CD4-positive, CD25-positive, alpha-beta regulatory T cell (primary cell): ENCODE measurements around the gene GALM. TPM values are rescaled to one million over a fixed set of nuclear protein-coding genes. Genes with fewer than 3 reads are reported as not detected.
"Not testable (repeated sequence)": the region's sequence is repeated elsewhere in the genome, so short reads cannot be mapped to it uniquely, and the experiment has no call there.

ENCODE experiments used
- ATAC-seq, 2 donors: fragments of 150-1000 bp; cut with Tn5 transposase; one replicate each; pipeline ENCODE4 v1.10.0; 2021; ENCODE audit warnings: low read depth in 2 of 2, moderate number of reproducible peaks in 2 of 2, moderate library complexity in 1 of 2
- DNase-seq, 3 donors: peaks; one replicate each; pipeline versions ENCODE4 v3.0.0 to v3.0.0-alpha.2; 2012 to 2022; ENCODE audit warnings: mixed read lengths in 1 of 3
- H3K27ac ChIP-seq: one replicate; pipeline ENCODE4 v1.7.0; 2013; ENCODE audit warnings: mild to moderate bottlenecking, low read length; ENCODE audit not compliant: insufficient read depth, poor library complexity, severe bottlenecking
- H3K27me3 ChIP-seq: one replicate; pipeline ENCODE4 v1.7.0; 2013; ENCODE audit warnings: low read length; ENCODE audit not compliant: control insufficient read depth, insufficient read depth
- H3K36me3 ChIP-seq: one replicate; pipeline ENCODE4 v1.7.0; 2013; ENCODE audit warnings: mild to moderate bottlenecking, low read length, moderate library complexity; ENCODE audit not compliant: control insufficient read depth, insufficient read depth
- H3K4me1 ChIP-seq: 2 replicates; pipeline ENCODE4 v1.7.0; 2013; ENCODE audit warnings: mild to moderate bottlenecking, low read length; ENCODE audit not compliant: insufficient read depth, control insufficient read depth, poor library complexity, severe bottlenecking
- H3K4me3 ChIP-seq: one replicate; pipeline ENCODE4 v1.7.0; 2013; ENCODE audit warnings: low read depth, mild to moderate bottlenecking, low read length, moderate library complexity
- H3K9me3 ChIP-seq, 2 experiments: 1 replicate in 1 of 2; 2 replicates in 1 of 2; pipeline ENCODE4 v1.7.0; 2013; ENCODE audit warnings: low read length in 2 of 2, mild to moderate bottlenecking in 1 of 2, moderate library complexity in 1 of 2; ENCODE audit not compliant: control insufficient read depth in 2 of 2
- H3K27ac Mint-ChIP-seq, 3 donors: one replicate each; pipeline ENCODE4 v1.8.0; 2020 to 2022; ENCODE audit warnings: mild to moderate bottlenecking in 3 of 3, mixed read lengths in 3 of 3, moderate library complexity in 2 of 3
- H3K27me3 Mint-ChIP-seq: one replicate; pipeline ENCODE4 v1.8.0; 2022; ENCODE audit warnings: mild to moderate bottlenecking, mixed read lengths
- H3K36me3 Mint-ChIP-seq: one replicate; pipeline ENCODE4 v1.8.0; 2020; ENCODE audit warnings: mixed read lengths
- H3K4me1 Mint-ChIP-seq, 4 donors: one replicate each; pipeline ENCODE4 v1.8.0; 2020 to 2022; ENCODE audit warnings: mixed read lengths in 4 of 4, mild to moderate bottlenecking in 1 of 4
- H3K4me3 Mint-ChIP-seq, 4 donors: one replicate each; pipeline ENCODE4 v1.8.0; 2020 to 2022; ENCODE audit warnings: mild to moderate bottlenecking in 4 of 4, mixed read lengths in 4 of 4, moderate library complexity in 3 of 4
- H3K9me3 Mint-ChIP-seq, 7 donors: one replicate each; pipeline ENCODE4 v1.8.0; 2020 to 2022; ENCODE audit warnings: mixed read lengths in 7 of 7, mild to moderate bottlenecking in 3 of 7, moderate library complexity in 2 of 7
- polyA plus RNA-seq, 4 donors: library from polyadenylated mRNA; unstranded; fragments of 300-500 nt; fragmentation: Illumina TruSeq; gene quantifications; one replicate each; pipeline ENCODE4 v1.2.3, GENCODE V29; 2021
- total RNA-seq: library from RNA; stranded (reverse); gene quantifications from one replicate; pipeline ENCODE4 v1.2.3, GENCODE V29; 2022

Gene GALM
- total and polyA plus RNA-seq, 5 donors from 2014 or later, result 46.8 to 75.2 (median 49.1) TPM

GRCh38 chr2:38714941-38715340 lies 49.0 kb downstream of the GALM start:
- H3K4me3 Mint-ChIP-seq, result not testable (repeated sequence)

GRCh38 chr2:38716185-38716584 lies 50.3 kb downstream of the GALM start:
- H3K27me3 ChIP-seq, result no peaks in the 10 kb centered on the region
- no peaks in the 10 kb centered on the region for H3K27me3 Mint-ChIP-seq
- peak overlapping the region in 2 of 3 donors; percentile 38 to 81 for H3K27ac Mint-ChIP-seq
- peaks cover 21 to 50% (median 36%) of the 10 kb centered on the region in 4 donors for H3K4me1 Mint-ChIP-seq
- no peak overlapping the region for H3K4me3 Mint-ChIP-seq
- DNase-seq, result no peak
- H3K9me3 ChIP-seq, result no peaks in the 10 kb centered on the region
- no peaks in the 10 kb centered on the region for H3K4me1 ChIP-seq
- H3K4me3 ChIP-seq, result no peak overlapping the region
- H3K9me3 Mint-ChIP-seq, result peaks cover 0 to 9% (median 2%) of the 10 kb centered on the region in 7 donors
- H3K27ac ChIP-seq, result no peak overlapping the region
- ATAC-seq, result no peak
- peaks cover 45% of the 10 kb centered on the region for H3K36me3 Mint-ChIP-seq
- H3K36me3 ChIP-seq, result peaks cover 18% of the 10 kb centered on the region

More at GRCh38 chr2:38714941-38715340, 49.0 kb downstream of the GALM start:
- peaks cover 17 to 51% (median 34%) of the 10 kb centered on the region in 4 donors for H3K4me1 Mint-ChIP-seq
- not testable (repeated sequence) for ATAC-seq, H3K9me3 ChIP-seq, H3K27ac ChIP-seq, H3K4me1 ChIP-seq, H3K9me3 Mint-ChIP-seq, H3K27me3 ChIP-seq, H3K27me3 Mint-ChIP-seq, H3K4me3 ChIP-seq, DNase-seq
- H3K27ac Mint-ChIP-seq, result peak overlapping the region in 2 of 3 donors; percentile 78 to 81
- H3K36me3 Mint-ChIP-seq, result peaks cover 35% of the 10 kb centered on the region
- peaks cover 19% of the 10 kb centered on the region for H3K36me3 ChIP-seq

DNA sequence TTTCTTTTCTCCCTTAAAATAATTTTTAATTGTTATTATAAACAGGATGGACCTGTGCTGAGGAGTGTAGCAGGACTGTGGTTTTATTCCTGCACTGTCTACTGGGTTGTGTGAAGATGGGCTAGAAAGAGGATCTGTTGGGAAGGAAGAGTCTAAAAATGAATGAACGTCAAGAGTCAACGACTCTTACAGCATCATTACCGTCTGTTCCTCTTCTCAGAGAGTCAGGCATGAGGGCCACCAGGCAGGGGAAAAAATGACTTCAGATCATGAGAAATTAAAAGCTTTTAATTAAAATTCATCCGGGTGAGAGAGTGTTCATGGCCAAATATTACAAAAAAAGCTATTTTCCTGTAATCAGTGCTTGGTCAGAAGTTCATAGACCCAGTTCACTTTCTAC lies 52.7 kb downstream of the GALM start:
- peaks cover 34 to 63% (median 46%) of the 10 kb centered on the region in 4 donors for H3K4me1 Mint-ChIP-seq

GRCh38 chr2:38719706-38720105 lies 53.8 kb downstream of the GALM start:
- H3K4me3 Mint-ChIP-seq, result no peak overlapping the region
- no peaks in the 10 kb centered on the region for H3K27me3 Mint-ChIP-seq
- Histone ChIP-seq H3K4me1 (peaks cover 20% of the 10 kb centered on the region), H3K9me3 (no peaks in the 10 kb centered on the region), H3K27ac (peak overlapping the region; percentile 14), H3K27me3 (no peaks in the 10 kb centered on the region), H3K4me3 (no peak overlapping the region), H3K36me3 (peaks cover 13% of the 10 kb centered on the region)
- H3K4me1 Mint-ChIP-seq, result peaks cover 26 to 66% (median 46%) of the 10 kb centered on the region in 4 donors
- DNase-seq (no peak), ATAC-seq (no peak)
- H3K27ac Mint-ChIP-seq, result no peak overlapping the region
- peaks cover 0 to 5% (median 0%) of the 10 kb centered on the region in 7 donors for H3K9me3 Mint-ChIP-seq
- H3K36me3 Mint-ChIP-seq, result peaks cover 29% of the 10 kb centered on the region

More for the DNA sequence above, 52.7 kb downstream of the GALM start:
- DNase-seq (no peak), ATAC-seq (no peak)
- Mint-ChIP-seq H3K27me3 (no peaks in the 10 kb centered on the region), H3K36me3 (peaks cover 34% of the 10 kb centered on the region), H3K27ac (no peak overlapping the region), H3K9me3 (peaks cover 0 to 5% (median 0%) of the 10 kb centered on the region in 7 donors), H3K4me3 (no peak overlapping the region)
- Histone ChIP-seq H3K9me3 (no peaks in the 10 kb centered on the region), H3K4me1 (peaks cover 15% of the 10 kb centered on the region), H3K36me3 (peaks cover 13% of the 10 kb centered on the region), H3K27me3 (no peaks in the 10 kb centered on the region), H3K4me3 (no peak overlapping the region), H3K27ac (no peak overlapping the region)

DNA sequence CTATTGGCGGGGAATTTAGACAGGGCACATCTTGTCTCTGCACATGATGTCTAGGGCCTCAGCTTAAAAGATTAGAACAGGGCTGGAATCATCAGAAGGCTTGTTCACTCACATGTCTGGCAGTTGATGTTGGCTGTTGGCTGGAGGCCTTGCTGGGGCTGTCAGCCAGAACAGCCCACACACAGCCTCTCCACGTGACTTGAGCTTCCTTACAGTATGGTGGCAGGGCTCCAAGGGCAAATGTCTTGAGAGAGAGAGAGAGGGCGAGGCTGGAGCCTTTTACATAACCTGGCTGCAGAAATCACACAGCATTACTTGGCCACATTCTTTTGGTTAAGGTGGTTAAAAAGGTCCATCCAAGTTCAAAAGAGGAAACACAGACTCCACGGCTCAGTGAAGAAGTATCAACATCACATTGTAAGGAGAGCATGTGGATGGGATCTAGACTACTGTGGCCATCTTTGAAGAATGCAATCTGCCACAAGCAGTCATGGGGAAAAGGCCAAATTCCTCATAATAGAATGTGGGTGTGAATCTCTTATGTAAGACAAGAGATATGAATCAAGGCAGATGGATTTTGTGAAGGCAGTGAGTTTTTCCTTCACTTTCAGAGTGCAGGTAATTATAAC lies 54.8 kb downstream of the GALM start:
- no peaks in the 10 kb centered on the region for H3K27me3 ChIP-seq
- peaks cover 13% of the 10 kb centered on the region for H3K36me3 ChIP-seq
- ATAC-seq, result no peak
- Mint-ChIP-seq H3K27ac (peak overlapping the region; percentile 78 to 96 (median 92)), H3K36me3 (peaks cover 29% of the 10 kb centered on the region), H3K4me1 (peaks cover 21 to 61% (median 45%) of the 10 kb centered on the region in 4 donors), H3K9me3 (peaks cover 0 to 5% (median 0%) of the 10 kb centered on the region in 7 donors), H3K27me3 (no peaks in the 10 kb centered on the region), H3K4me3 (peak overlapping the region in 3 of 4 donors; percentile 1 to 63 (median 33))
- no peak overlapping the region for H3K4me3 ChIP-seq
- H3K27ac ChIP-seq, result peak overlapping the region; percentile 18
- DNase-seq, result no peak
- no peaks in the 10 kb centered on the region for H3K9me3 ChIP-seq
- H3K4me1 ChIP-seq, result peaks cover 21% of the 10 kb centered on the region

DNA sequence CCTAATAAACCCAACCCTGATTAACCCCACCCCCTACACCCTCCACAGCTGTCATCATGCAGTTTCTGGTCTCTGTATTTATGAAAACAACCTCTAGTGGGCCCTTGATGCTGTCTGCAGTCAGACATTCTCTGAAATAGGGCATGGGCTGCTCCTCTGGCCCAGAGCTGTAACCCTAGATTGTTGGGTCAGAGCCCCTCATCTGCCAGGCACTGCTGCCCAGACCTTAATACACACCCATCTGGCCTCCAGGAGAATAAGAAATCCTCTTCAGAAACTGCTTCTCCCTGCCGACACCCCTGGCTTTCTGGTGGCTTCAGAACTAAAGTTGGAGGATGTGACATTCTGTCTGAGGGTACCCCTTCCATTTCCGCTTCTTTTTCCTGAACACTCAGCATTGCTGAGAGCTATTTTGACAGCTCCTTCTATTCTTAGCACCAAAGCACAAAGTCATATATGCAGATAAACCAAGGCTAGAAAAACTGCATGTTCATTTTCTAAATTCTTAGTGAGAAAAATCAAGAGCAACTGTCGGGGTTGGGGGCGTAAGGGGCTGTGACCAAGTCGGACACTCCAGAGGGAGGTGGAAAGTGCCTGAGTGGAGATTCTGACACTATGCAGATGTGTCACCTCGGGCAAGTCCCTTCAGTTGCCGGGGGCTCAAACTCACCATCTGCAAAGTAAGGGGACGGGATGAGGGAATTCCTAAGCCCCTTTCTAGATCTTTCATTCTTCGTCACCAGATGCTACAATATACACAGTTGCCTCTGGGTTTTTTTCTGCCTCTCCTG lies 56.6 kb downstream of the GALM start:
- Histone ChIP-seq H3K36me3 (peaks cover 8% of the 10 kb centered on the region), H3K9me3 (no peaks in the 10 kb centered on the region), H3K4me1 (peaks cover 21% of the 10 kb centered on the region), H3K27me3 (no peaks in the 10 kb centered on the region), H3K4me3 (peak overlapping the region; percentile 68), H3K27ac (peak overlapping the region; percentile 75)
- Mint-ChIP-seq H3K27me3 (no peaks in the 10 kb centered on the region), H3K27ac (peak overlapping the region; percentile 76 to 96 (median 92)), H3K4me3 (peak overlapping the region; percentile 42 to 91 (median 70)), H3K9me3 (peaks cover 0 to 5% (median 0%) of the 10 kb centered on the region in 7 donors), H3K4me1 (peaks cover 26 to 55% (median 43%) of the 10 kb centered on the region in 4 donors), H3K36me3 (peaks cover 21% of the 10 kb centered on the region)
- DNase-seq (peak in 2 of 3 donors; percentile 51 to 62), ATAC-seq (peak; percentile 60 to 69)

DNA sequence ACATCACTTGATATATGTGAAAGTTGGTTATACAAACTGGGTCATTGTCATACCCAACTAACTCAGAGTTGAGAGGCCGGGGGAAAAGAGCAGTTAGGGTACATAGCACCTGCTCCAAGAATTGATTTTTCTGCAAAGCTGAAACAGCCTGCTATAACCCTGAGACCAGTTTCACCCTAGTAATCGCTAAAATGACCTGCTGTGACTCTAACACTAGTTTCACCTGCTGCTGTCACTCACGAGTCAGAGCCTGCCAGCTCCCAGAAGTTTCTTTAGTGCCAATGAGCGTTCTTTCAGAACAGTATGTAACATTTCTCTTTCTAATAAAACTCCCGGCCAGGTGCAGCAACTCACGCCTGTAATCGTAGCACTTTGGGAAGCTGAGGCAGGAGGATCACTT lies 57.3 kb downstream of the GALM start:
- peak overlapping the region; percentile 76 to 96 (median 92) for H3K27ac Mint-ChIP-seq
- H3K4me1 ChIP-seq, result peaks cover 21% of the 10 kb centered on the region
- peak overlapping the region; percentile 68 for H3K4me3 ChIP-seq
- no peak for DNase-seq
- H3K9me3 ChIP-seq, result no peaks in the 10 kb centered on the region
- peaks cover 26 to 55% (median 43%) of the 10 kb centered on the region in 4 donors for H3K4me1 Mint-ChIP-seq
- peaks cover 4% of the 10 kb centered on the region for H3K36me3 ChIP-seq
- H3K27ac ChIP-seq, result peak overlapping the region; percentile 75
- ATAC-seq, result no peak
- H3K9me3 Mint-ChIP-seq, result peaks cover 0 to 5% (median 0%) of the 10 kb centered on the region in 7 donors
- peaks cover 21% of the 10 kb centered on the region for H3K36me3 Mint-ChIP-seq
- no peaks in the 10 kb centered on the region for H3K27me3 ChIP-seq
- no peaks in the 10 kb centered on the region for H3K27me3 Mint-ChIP-seq
- H3K4me3 Mint-ChIP-seq, result peak overlapping the region; percentile 42 to 74 (median 70)
